Measurements from ENCODE around the gene IGSF21. TPM values are rescaled to one million over a fixed set of nuclear protein-coding genes. Genes with fewer than 3 reads are reported as not detected.

The IGSF21 gene
- total and polyA plus RNA-seq, 10 of the 15 experiments (the other 5 are each of a cell fraction or from before 2014, with no cell fraction given), result 0.03 to 0.49 TPM; not detected in 8

GRCh38 chr1:18064534-18064933 lies 43.1 kb upstream of the IGSF21 start:
- H3K4me2 ChIP-seq (ENCODE audit: control insufficient read depth, insufficient read depth), result no peak overlapping the region
- ChIA-PET CTCF (no interaction called here), POLR2A (interaction anchor here (0.6 kb wide), 1 partner anchor 984 kb away, joined by 4 read pairs; no protein-coding TSS in a partner anchor), RAD21 (ENCODE audit: unreplicated experiment) (no interaction called here), SMC1A (ENCODE audit: uncharacterized antibody, unreplicated experiment) (no interaction called here)
- no TSS peak for BruUV-seq (replicated peaks)
- no peaks in the 10 kb centered on the region for H3K36me3 ChIP-seq (ENCODE audit: control insufficient read depth in 2 of 2, insufficient read depth in 2 of 2, low read length in 1 of 2)
- H3K9ac ChIP-seq (ENCODE audit: control insufficient read depth, insufficient read depth, low read length), result no peak overlapping the region
- no peak overlapping the region for H2AFZ ChIP-seq (ENCODE audit: control insufficient read depth, low read depth, low read length)
- FAIRE-seq, result no peak
- no peaks in the 10 kb centered on the region for H3K9me3 ChIP-seq (replicated peaks; ENCODE audit: control insufficient read depth, insufficient read depth, low read length)
- intact Hi-C loops (cut with micrococcal nuclease; ENCODE audit: unreplicated experiment), result no loop called here
- H3K79me2 ChIP-seq (ENCODE audit: control insufficient read depth, insufficient read depth, low read length), result no peaks in the 10 kb centered on the region
- no peak overlapping the region for H3K4me3 ChIP-seq
- no peaks in the 10 kb centered on the region for H3K27me3 ChIP-seq (replicated peaks in 1 of 2; ENCODE audit: control insufficient read depth in 2 of 2, insufficient read depth in 2 of 2, low read length in 1 of 2)
- no peaks in the 10 kb centered on the region for H4K20me1 ChIP-seq (ENCODE audit: control insufficient read depth, insufficient read depth)
- H3K4me1 ChIP-seq (ENCODE audit: control insufficient read depth, insufficient read depth, low read length), result no peaks in the 10 kb centered on the region
- H3K27ac ChIP-seq (ENCODE audit: control insufficient read depth, insufficient read depth), result no peak overlapping the region
- in situ Hi-C loops (cut with MboI), result no loop called here
- DNase-seq (ENCODE audit: low read depth, low spot score), result no peak
- ATAC-seq, result no peak
- 6% methylated on average over 7 of the region's 7 CpGs for WGBS (ENCODE audit: insufficient coverage, insufficient replicate concordance, low lambda C conversion rate, missing lambda C conversion rate)
- no peak for TF ChIP-seq HCFC1 (IDR thresholded peaks at IDR 0.05; ENCODE audit: low read length)

- Histone ChIP-seq H3K79me2 (ENCODE audit: control insufficient read depth, insufficient read depth, low read length) (no peaks in the 10 kb centered on the region), H2AFZ (ENCODE audit: control insufficient read depth, low read depth, low read length) (no peak overlapping the region), H3K4me2 (ENCODE audit: control insufficient read depth, insufficient read depth) (no peak overlapping the region), H3K27ac (ENCODE audit: control insufficient read depth, insufficient read depth) (no peak overlapping the region), H3K4me1 (ENCODE audit: control insufficient read depth, insufficient read depth, low read length) (no peaks in the 10 kb centered on the region), H3K36me3 (ENCODE audit: control insufficient read depth in 2 of 2, insufficient read depth in 2 of 2, low read length in 1 of 2) (no peaks in the 10 kb centered on the region), H3K27me3 (replicated peaks in 1 of 2; ENCODE audit: control insufficient read depth in 2 of 2, insufficient read depth in 2 of 2, low read length in 1 of 2) (no peaks in the 10 kb centered on the region), H3K9me3 (replicated peaks; ENCODE audit: control insufficient read depth, insufficient read depth, low read length) (no peaks in the 10 kb centered on the region), H3K9ac (ENCODE audit: control insufficient read depth, insufficient read depth, low read length) (no peak overlapping the region), H4K20me1 (ENCODE audit: control insufficient read depth, insufficient read depth) (no peaks in the 10 kb centered on the region), H3K4me3 (no peak overlapping the region)
- ChIA-PET CTCF (no interaction called here), POLR2A (no interaction called here), RAD21 (ENCODE audit: unreplicated experiment) (no interaction called here), SMC1A (ENCODE audit: uncharacterized antibody, unreplicated experiment) (no interaction called here)
- intact Hi-C loops (cut with micrococcal nuclease; ENCODE audit: unreplicated experiment) (no loop called here), in situ Hi-C loops (cut with MboI) (no loop called here)
- BruUV-seq (replicated peaks), result no TSS peak
- FAIRE-seq (no peak), DNase-seq (ENCODE audit: low read depth, low spot score) (no peak), ATAC-seq (no peak)
- TF ChIP-seq TCF3 (IDR thresholded peaks at IDR 0.05; ENCODE audit: borderline replicate concordance, insufficient read depth, low read depth, low read length) (no peak), BCLAF1 (IDR thresholded peaks at IDR 0.05) (no peak), HSF1 (IDR thresholded peaks at IDR 0.05; ENCODE audit: low read depth, low read length) (no peak), CTCF (IDR thresholded peaks at IDR 0.05 in 2 of 3, conservative IDR thresholded peaks at IDR 0.05 in 1 of 3; ENCODE audit: control insufficient read depth in 2 of 3, extremely low read depth in 1 of 3, insufficient read depth in 1 of 3, low read depth in 3 of 3, low read length in 3 of 3) (no peak), RFX5 (IDR thresholded peaks at IDR 0.05; ENCODE audit: low read depth, low read length) (no peak), CEBPB (IDR thresholded peaks at IDR 0.05; ENCODE audit: borderline replicate concordance in 1 of 2, low read depth in 2 of 2, low read length in 2 of 2) (no peak), RUNX3 (IDR thresholded peaks at IDR 0.05; ENCODE audit: low read length) (no peak), POLR2AphosphoS2 (IDR thresholded peaks at IDR 0.05; ENCODE audit: low read depth, low read length) (no peak), SUZ12 (IDR thresholded peaks at IDR 0.05; ENCODE audit: unreplicated experiment) (no peak), NRF1 (conservative IDR thresholded peaks at IDR 0.05; ENCODE audit: low read depth, low read length) (no peak), SP1 (IDR thresholded peaks at IDR 0.05; ENCODE audit: low read depth, low read length) (no peak)
- WGBS (ENCODE audit: insufficient coverage, insufficient replicate concordance, low lambda C conversion rate, missing lambda C conversion rate), result 28% methylated on average over 5 of the region's 5 CpGs
These were observed 41.0 kb upstream of the IGSF21 start for GRCh38 chr1:18066576-18066975.

All from GM12878 (cell line).